ENCODE data around the gene SLC31A1.

DNA sequence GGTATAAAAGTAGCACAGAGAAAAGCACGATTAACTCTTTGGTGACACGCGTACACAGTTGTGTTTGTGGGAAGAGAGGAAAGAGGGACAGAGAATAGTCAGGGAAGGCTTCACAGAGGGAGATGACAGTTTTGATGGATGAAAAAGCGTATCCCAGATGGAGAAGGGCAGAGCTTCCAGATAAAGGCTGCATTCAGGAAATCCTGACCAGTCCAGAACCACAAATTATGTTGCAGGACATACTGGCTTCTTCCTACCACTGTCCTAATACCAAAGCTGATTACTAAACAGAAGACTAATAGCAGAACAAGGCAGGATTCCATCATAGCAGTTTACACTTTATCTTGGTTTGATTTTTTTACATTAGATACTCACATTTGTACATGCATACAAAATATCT is 36.1 kb upstream of the SLC31A1 start:
- TF ChIP-seq, protein P1, sequence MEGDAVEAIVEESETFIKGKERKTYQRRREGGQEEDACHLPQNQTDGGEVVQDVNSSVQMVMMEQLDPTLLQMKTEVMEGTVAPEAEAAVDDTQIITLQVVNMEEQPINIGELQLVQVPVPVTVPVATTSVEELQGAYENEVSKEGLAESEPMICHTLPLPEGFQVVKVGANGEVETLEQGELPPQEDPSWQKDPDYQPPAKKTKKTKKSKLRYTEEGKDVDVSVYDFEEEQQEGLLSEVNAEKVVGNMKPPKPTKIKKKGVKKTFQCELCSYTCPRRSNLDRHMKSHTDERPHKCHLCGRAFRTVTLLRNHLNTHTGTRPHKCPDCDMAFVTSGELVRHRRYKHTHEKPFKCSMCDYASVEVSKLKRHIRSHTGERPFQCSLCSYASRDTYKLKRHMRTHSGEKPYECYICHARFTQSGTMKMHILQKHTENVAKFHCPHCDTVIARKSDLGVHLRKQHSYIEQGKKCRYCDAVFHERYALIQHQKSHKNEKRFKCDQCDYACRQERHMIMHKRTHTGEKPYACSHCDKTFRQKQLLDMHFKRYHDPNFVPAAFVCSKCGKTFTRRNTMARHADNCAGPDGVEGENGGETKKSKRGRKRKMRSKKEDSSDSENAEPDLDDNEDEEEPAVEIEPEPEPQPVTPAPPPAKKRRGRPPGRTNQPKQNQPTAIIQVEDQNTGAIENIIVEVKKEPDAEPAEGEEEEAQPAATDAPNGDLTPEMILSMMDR (IDR thresholded peaks at IDR 0.05), result no peak
- no peak for TF ChIP-seq POLR2A (IDR thresholded peaks at IDR 0.05)
